Measurements from ENCODE around the gene ELN. TPM values are rescaled to one million over a fixed set of nuclear protein-coding genes. Genes with fewer than 3 reads are reported as not detected.

The ELN gene
- total and polyA plus RNA-seq, 2 experiments from 2014 or later, result 37.7 to 58.1 TPM

DNA sequence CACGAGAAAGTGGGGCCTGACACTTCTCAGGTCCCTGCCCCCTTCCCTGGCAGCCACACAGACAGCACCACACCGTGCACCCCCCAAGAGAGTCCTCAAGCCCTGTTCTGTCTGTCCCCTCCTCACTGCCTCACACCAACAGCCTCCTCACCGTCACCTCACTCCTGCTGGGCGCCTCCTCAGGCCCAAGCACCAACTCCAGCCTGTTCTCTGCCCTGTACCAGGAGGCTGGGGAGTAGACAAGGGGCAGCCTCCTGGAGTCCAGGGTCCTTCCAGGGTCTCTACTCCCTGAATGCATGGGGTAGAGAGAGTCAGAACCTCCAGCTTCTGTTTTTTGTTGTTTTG lies 26.9 kb upstream of the ELN start:
- Histone ChIP-seq H3K4me1 (ENCODE audit: insufficient read depth) (peaks cover 4% of the 10 kb centered on the region), H3K27ac (no peak overlapping the region), H3K9me2 (replicated peaks; ENCODE audit: insufficient read depth) (no peaks in the 10 kb centered on the region), H3K9me3 (ENCODE audit: low read depth) (no peaks in the 10 kb centered on the region), H3K4me3 (no peak overlapping the region), H3K27me3 (no peaks in the 10 kb centered on the region), H3K79me2 (no peaks in the 10 kb centered on the region), H3K4me2 (no peak overlapping the region), H2AFZ (no peak overlapping the region), H3K36me3 (replicated peaks; ENCODE audit: insufficient read depth, low read depth) (no peaks in the 10 kb centered on the region), H4K20me1 (ENCODE audit: insufficient read depth, poor library complexity, severe bottlenecking) (no peaks in the 10 kb centered on the region)
- 85% methylated on average over 4 of the region's 4 CpGs for WGBS (ENCODE audit: low lambda C conversion rate, missing lambda C conversion rate)
- DNase-seq (ENCODE audit: low spot score), result no peak
- TF ChIP-seq, protein P1, sequence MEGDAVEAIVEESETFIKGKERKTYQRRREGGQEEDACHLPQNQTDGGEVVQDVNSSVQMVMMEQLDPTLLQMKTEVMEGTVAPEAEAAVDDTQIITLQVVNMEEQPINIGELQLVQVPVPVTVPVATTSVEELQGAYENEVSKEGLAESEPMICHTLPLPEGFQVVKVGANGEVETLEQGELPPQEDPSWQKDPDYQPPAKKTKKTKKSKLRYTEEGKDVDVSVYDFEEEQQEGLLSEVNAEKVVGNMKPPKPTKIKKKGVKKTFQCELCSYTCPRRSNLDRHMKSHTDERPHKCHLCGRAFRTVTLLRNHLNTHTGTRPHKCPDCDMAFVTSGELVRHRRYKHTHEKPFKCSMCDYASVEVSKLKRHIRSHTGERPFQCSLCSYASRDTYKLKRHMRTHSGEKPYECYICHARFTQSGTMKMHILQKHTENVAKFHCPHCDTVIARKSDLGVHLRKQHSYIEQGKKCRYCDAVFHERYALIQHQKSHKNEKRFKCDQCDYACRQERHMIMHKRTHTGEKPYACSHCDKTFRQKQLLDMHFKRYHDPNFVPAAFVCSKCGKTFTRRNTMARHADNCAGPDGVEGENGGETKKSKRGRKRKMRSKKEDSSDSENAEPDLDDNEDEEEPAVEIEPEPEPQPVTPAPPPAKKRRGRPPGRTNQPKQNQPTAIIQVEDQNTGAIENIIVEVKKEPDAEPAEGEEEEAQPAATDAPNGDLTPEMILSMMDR (IDR thresholded peaks at IDR 0.05; ENCODE audit: poor library complexity), result no peak

DNA sequence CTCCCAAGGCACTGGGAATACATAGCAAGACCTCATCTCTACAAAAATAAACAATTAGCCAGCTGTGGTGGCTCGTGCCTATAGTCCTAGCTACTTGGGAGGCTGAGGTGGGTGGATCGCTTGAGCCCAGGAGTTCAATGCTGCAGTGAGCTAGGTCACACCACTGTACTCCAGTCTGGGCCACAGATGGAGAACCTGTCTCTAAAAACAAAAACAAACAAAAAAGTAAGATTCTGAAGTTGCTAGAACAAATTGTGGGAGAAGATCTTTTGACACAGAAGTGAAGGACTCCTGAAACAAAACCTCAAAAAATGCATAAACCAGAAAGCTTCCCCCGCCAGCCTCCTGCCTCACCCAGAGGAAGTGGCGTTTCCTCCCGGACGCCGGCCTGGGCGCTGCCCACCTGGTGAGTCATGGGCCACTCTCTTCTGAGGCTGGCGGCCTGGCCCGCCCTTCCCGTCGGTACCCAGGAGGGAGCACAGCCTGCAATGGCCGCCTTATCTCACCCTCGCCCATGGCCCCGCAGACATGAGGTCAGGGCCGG lies 25.4 kb upstream of the ELN start:
- H3K9me3 ChIP-seq (ENCODE audit: low read depth), result no peaks in the 10 kb centered on the region
- no peak overlapping the region for H2AFZ ChIP-seq
- no peaks in the 10 kb centered on the region for H4K20me1 ChIP-seq (ENCODE audit: insufficient read depth, poor library complexity, severe bottlenecking)
- no peaks in the 10 kb centered on the region for H3K79me2 ChIP-seq
- H3K36me3 ChIP-seq (replicated peaks; ENCODE audit: insufficient read depth, low read depth), result no peaks in the 10 kb centered on the region
- peaks cover 4% of the 10 kb centered on the region for H3K4me1 ChIP-seq (ENCODE audit: insufficient read depth)
- H3K27ac ChIP-seq, result no peak overlapping the region
- whole genome bisulfite sequencing (ENCODE audit: low lambda C conversion rate, missing lambda C conversion rate), result 71% methylated on average over 16 of the region's 16 CpGs
- no peak overlapping the region for H3K4me2 ChIP-seq
- H3K9me2 ChIP-seq (replicated peaks; ENCODE audit: insufficient read depth), result no peaks in the 10 kb centered on the region
- TF ChIP-seq EZH2 (IDR thresholded peaks at IDR 0.05; ENCODE audit: borderline replicate concordance), result no peak
- no peak for TF ChIP-seq EZH2phosphoT487 (IDR thresholded peaks at IDR 0.05; ENCODE audit: low read depth, severe bottlenecking, unreplicated experiment)
- TF ChIP-seq, protein P1 (IDR thresholded peaks at IDR 0.05; ENCODE audit: poor library complexity), result no peak
- H3K27me3 ChIP-seq, result no peaks in the 10 kb centered on the region
- no peak overlapping the region for H3K4me3 ChIP-seq
- DNase-seq (ENCODE audit: low spot score), result no peak

DNA sequence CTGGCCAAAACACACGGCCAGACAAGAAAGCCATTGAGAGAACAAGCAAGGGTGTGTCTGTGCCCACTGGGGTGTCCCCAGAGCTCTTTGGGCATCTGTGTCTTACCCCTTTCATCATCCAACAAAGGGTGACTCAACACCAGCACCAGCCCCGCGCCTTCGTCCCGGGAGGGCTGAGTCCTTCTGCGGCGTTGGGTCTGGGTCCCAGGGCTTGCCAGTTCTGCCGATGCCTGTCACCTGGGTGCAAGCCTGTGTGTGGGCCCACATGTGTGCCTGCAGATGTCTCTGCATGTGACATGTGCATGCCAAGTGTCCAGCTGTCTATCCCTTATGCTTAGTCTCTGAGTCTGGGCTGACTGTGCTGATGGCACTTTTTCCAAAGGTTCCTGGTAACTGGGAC lies 24.4 kb upstream of the ELN start:
- H2AFZ ChIP-seq, result no peak overlapping the region
- 94% methylated on average over 8 of the region's 8 CpGs for WGBS (ENCODE audit: low lambda C conversion rate, missing lambda C conversion rate)
- no peaks in the 10 kb centered on the region for H4K20me1 ChIP-seq (ENCODE audit: insufficient read depth, poor library complexity, severe bottlenecking)
- no peak overlapping the region for H3K4me3 ChIP-seq
- no peak overlapping the region for H3K4me2 ChIP-seq
- DNase-seq (ENCODE audit: low spot score), result no peak
- no peaks in the 10 kb centered on the region for H3K36me3 ChIP-seq (replicated peaks; ENCODE audit: insufficient read depth, low read depth)
- H3K27ac ChIP-seq, result no peak overlapping the region
- no peaks in the 10 kb centered on the region for H3K9me3 ChIP-seq (ENCODE audit: low read depth)
- TF ChIP-seq EZH2phosphoT487 (IDR thresholded peaks at IDR 0.05; ENCODE audit: low read depth, severe bottlenecking, unreplicated experiment) (no peak), EZH2 (IDR thresholded peaks at IDR 0.05; ENCODE audit: borderline replicate concordance) (no peak)
- TF ChIP-seq, protein P1 (IDR thresholded peaks at IDR 0.05; ENCODE audit: poor library complexity), result no peak
- no peaks in the 10 kb centered on the region for H3K79me2 ChIP-seq
- H3K27me3 ChIP-seq, result no peaks in the 10 kb centered on the region
- no peaks in the 10 kb centered on the region for H3K9me2 ChIP-seq (replicated peaks; ENCODE audit: insufficient read depth)
- H3K4me1 ChIP-seq (ENCODE audit: insufficient read depth), result peaks cover 4% of the 10 kb centered on the region

DNA sequence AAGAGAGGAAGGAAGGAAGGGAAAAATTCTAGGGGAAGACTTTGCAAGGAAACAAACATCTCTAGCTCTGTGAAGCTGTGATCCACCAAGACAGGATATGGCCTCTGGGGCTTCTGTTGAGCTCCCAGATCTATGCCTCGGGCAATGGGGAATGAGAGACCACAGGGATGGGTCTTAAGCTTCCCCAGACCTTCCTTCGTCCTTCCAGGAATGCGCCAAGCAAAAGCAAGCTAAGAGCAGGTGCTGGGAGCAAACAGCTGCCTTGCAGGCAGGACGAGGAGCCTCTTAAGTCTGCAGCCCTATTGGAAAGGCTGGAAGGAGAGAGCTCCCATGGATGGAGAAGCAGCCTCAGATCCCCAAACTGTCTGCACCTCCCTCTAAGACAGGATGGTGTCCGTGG lies 21.9 kb upstream of the ELN start:
- Histone ChIP-seq H3K4me3 (no peak overlapping the region), H3K9me2 (replicated peaks; ENCODE audit: insufficient read depth) (no peaks in the 10 kb centered on the region), H4K20me1 (ENCODE audit: insufficient read depth, poor library complexity, severe bottlenecking) (no peaks in the 10 kb centered on the region), H3K27me3 (no peaks in the 10 kb centered on the region), H3K4me1 (ENCODE audit: insufficient read depth) (no peaks in the 10 kb centered on the region), H3K36me3 (replicated peaks; ENCODE audit: insufficient read depth, low read depth) (no peaks in the 10 kb centered on the region), H2AFZ (no peak overlapping the region), H3K9me3 (ENCODE audit: low read depth) (no peaks in the 10 kb centered on the region), H3K79me2 (no peaks in the 10 kb centered on the region), H3K27ac (no peak overlapping the region), H3K4me2 (no peak overlapping the region)
- DNase-seq (ENCODE audit: low spot score), result no peak
- 59% methylated on average over 5 of the region's 5 CpGs for WGBS (ENCODE audit: low lambda C conversion rate, missing lambda C conversion rate)
- TF ChIP-seq EZH2phosphoT487 (IDR thresholded peaks at IDR 0.05; ENCODE audit: low read depth, severe bottlenecking, unreplicated experiment), result no peak

Data from hepatocyte (in vitro differentiated cells).